PC-9 (cell line): Measurements from ENCODE around the gene DUSP16. TPM values are rescaled to one million over a fixed set of nuclear protein-coding genes. Genes with fewer than 3 reads are reported as not detected.

ENCODE experiments used
- BruUV-seq: library from RNA; stranded (reverse); fragments of 400-500 nt; replicated peaks from 2 replicates; lab custom pipeline; 2021; lab: Mats Ljungman, UMichigan
- CTCF ChIA-PET: fragments of 300-600 bp; sonication (Branson Sonifier 250); formaldehyde crosslinking; loops from one replicate; lab custom pipeline; 2022; ENCODE audit warnings: antibody characterized with exemption; lab: Charles Lee
- POLR2A ChIA-PET: fragments of 300-600 bp; sonication (Branson Sonifier 250); formaldehyde crosslinking; loops from one replicate; lab custom pipeline; 2022; ENCODE audit warnings: antibody characterized with exemption; ENCODE audit not compliant: unreplicated experiment; lab: Charles Lee
- DNase-seq, 2 experiments: peaks; one replicate each; pipeline versions ENCODE4 v3.0.0 to v3.0.0-alpha.2; 2015 to 2022; ENCODE audit warnings: mixed read lengths in 1 of 2
- H2AFZ ChIP-seq: fragments of 200-600 bp; sonication (generic); 2 replicates; pipeline ENCODE4 v1.8.1; 2017; ENCODE audit warnings: antibody characterized with exemption
- H3F3A ChIP-seq: fragments of 200-600 bp; sonication (generic); 2 replicates; pipeline ENCODE4 v1.8.1; 2017; ENCODE audit warnings: antibody characterized with exemption, mild to moderate bottlenecking, low read depth; ENCODE audit not compliant: insufficient read depth
- H3K27ac ChIP-seq: fragments of 200-600 bp; sonication (generic); 2 replicates; pipeline ENCODE4 v1.6.1; 2016; ENCODE audit warnings: mixed run types
- H3K27me3 ChIP-seq: fragments of 200-600 bp; sonication (generic); 2 replicates; pipeline ENCODE4 v1.6.1; 2016; ENCODE audit warnings: low read depth, mixed run types; ENCODE audit not compliant: insufficient read depth
- H3K36me3 ChIP-seq: fragments of 200-600 bp; sonication (generic); 2 replicates; pipeline ENCODE4 v1.6.1; 2016; ENCODE audit warnings: low read depth, mixed run types
- H3K4me1 ChIP-seq: fragments of 200-600 bp; sonication (generic); replicated peaks from 2 replicates; pipeline ENCODE4 v1.6.1; 2016; ENCODE audit warnings: mixed run types; ENCODE audit not compliant: insufficient read depth
- H3K4me2 ChIP-seq: fragments of 200-600 bp; sonication (generic); 2 replicates; pipeline ENCODE4 v1.6.1; 2017; ENCODE audit warnings: mixed run types
- H3K4me3 ChIP-seq: fragments of 200-600 bp; sonication (generic); 2 replicates; pipeline ENCODE4 v1.6.1; 2016; ENCODE audit warnings: mixed run types
- H3K79me2 ChIP-seq: fragments of 200-600 bp; sonication (generic); 2 replicates; pipeline ENCODE4 v1.6.1; 2017; ENCODE audit warnings: low read depth, mixed run types
- H3K9me2 ChIP-seq: fragments of 200-600 bp; sonication (generic); 2 replicates; pipeline ENCODE4 v1.8.1; 2017; ENCODE audit warnings: mild to moderate bottlenecking; ENCODE audit not compliant: insufficient read depth
- H3K9me3 ChIP-seq: fragments of 200-600 bp; sonication (generic); 2 replicates; pipeline ENCODE4 v1.8.1; 2016; ENCODE audit warnings: low read depth; ENCODE audit not compliant: insufficient read depth
- H4K20me1 ChIP-seq: fragments of 200-600 bp; sonication (generic); 2 replicates; pipeline ENCODE4 v1.8.1; 2017; ENCODE audit not compliant: insufficient read depth
- EZH2 ChIP-seq: fragments of 200-600 bp; sonication (generic); IDR thresholded peaks from 2 replicates; pipeline ENCODE4 v1.8.0; 2017; ENCODE audit warnings: antibody characterized with exemption, low read depth
- intact Hi-C: fragments of 100-400 bp; cut with micrococcal nuclease; formaldehyde crosslinking; loops from one replicate; pipeline ENCODE4 v1.10.0; 2022; ENCODE audit not compliant: unreplicated experiment
- total RNA-seq: library from RNA; stranded (reverse); gene quantifications from 2 replicates; pipeline ENCODE4 v1.2.3, GENCODE V29; 2021
- TF ChIP-seq, protein P1 (sequence below): fragments of 200-600 bp; sonication (generic); conservative IDR thresholded peaks from 2 replicates; pipeline ENCODE4 v1.6.1; 2017; ENCODE audit warnings: mixed run types, antibody characterized with exemption, mild to moderate bottlenecking, moderate library complexity

DUSP16 gene
- total RNA-seq, 1 experiment from 2014 or later: 24.8 TPM

DNA sequence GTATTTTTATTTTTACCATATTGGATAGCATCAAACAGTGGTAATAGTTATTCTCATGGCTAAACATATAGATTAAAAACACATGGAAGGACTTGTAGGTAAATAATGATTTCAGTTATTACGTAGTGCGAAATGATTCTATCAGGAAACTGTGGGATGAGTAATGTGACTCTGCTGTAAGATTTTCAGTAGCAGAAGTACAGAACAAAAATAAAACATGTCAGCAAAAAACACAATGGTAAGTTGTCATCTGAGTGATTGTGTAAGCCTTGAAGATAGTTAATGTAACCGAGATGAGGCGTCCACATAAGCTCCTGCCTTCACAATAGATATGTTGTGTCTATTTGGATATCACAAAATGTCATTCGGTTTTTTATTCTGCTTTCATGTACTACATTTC is 106.0 kb downstream of the DUSP16 start:
- BruUV-seq: no TSS peak
- Histone ChIP-seq H3K27ac (no peak overlapping the region), H3F3A (no peaks in the 10 kb centered on the region), H3K4me2 (no peak overlapping the region), H3K27me3 (no peaks in the 10 kb centered on the region), H2AFZ (no peak overlapping the region), H4K20me1 (0 out of 2 replicates have a peak, but pooled peaks cover 5% of the 10 kb centered on the region), H3K9me2 (no peaks in the 10 kb centered on the region), H3K4me1 (no peaks in the 10 kb centered on the region), H3K79me2 (no peaks in the 10 kb centered on the region), H3K9me3 (no peaks in the 10 kb centered on the region), H3K4me3 (no peak overlapping the region), H3K36me3 (no peaks in the 10 kb centered on the region)
- CTCF ChIA-PET: no interaction called here
- DNase-seq: no peak
- intact Hi-C loops: no loop called here
- POLR2A ChIA-PET: no interaction called here
- no peak for TF ChIP-seq EZH2
- TF ChIP-seq, protein P1, sequence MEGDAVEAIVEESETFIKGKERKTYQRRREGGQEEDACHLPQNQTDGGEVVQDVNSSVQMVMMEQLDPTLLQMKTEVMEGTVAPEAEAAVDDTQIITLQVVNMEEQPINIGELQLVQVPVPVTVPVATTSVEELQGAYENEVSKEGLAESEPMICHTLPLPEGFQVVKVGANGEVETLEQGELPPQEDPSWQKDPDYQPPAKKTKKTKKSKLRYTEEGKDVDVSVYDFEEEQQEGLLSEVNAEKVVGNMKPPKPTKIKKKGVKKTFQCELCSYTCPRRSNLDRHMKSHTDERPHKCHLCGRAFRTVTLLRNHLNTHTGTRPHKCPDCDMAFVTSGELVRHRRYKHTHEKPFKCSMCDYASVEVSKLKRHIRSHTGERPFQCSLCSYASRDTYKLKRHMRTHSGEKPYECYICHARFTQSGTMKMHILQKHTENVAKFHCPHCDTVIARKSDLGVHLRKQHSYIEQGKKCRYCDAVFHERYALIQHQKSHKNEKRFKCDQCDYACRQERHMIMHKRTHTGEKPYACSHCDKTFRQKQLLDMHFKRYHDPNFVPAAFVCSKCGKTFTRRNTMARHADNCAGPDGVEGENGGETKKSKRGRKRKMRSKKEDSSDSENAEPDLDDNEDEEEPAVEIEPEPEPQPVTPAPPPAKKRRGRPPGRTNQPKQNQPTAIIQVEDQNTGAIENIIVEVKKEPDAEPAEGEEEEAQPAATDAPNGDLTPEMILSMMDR: no peak

DNA sequence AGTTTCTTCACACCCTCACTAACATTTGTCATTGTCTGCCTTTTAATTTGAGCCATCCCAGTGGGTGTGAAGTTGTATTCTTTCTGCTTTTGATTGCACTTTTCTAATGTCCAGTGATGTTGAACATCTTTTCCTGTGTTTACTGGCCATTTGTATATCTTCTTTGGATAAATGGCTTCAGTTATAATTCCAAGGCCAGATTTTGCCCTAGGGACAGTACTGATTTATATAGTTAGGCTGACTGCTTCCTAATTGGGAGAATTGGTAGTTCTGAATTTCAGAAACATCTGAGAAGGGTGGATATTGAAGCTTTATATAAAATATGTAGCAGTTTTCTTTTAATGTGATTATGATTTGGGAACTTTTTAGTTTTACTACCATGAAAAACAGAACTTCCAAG is 108.3 kb downstream of the DUSP16 start:
- Histone ChIP-seq H3K9me3 (no peaks in the 10 kb centered on the region), H4K20me1 (0 out of 2 replicates have a peak, but pooled peaks cover 5% of the 10 kb centered on the region), H3K4me1 (peaks cover 12% of the 10 kb centered on the region), H3K27me3 (no peaks in the 10 kb centered on the region), H3K27ac (no peak overlapping the region), H3K4me3 (no peak overlapping the region), H3K79me2 (no peaks in the 10 kb centered on the region), H3K9me2 (no peaks in the 10 kb centered on the region), H2AFZ (no peak overlapping the region), H3K36me3 (no peaks in the 10 kb centered on the region), H3K4me2 (no peak overlapping the region), H3F3A (peaks cover 7% of the 10 kb centered on the region)
- TF ChIP-seq EZH2: no peak
- TF ChIP-seq, protein P1: no peak
- CTCF ChIA-PET: no interaction called here
- BruUV-seq: no TSS peak
- intact Hi-C loops: no loop called here
- no peak for DNase-seq
- POLR2A ChIA-PET: no interaction called here

DNA sequence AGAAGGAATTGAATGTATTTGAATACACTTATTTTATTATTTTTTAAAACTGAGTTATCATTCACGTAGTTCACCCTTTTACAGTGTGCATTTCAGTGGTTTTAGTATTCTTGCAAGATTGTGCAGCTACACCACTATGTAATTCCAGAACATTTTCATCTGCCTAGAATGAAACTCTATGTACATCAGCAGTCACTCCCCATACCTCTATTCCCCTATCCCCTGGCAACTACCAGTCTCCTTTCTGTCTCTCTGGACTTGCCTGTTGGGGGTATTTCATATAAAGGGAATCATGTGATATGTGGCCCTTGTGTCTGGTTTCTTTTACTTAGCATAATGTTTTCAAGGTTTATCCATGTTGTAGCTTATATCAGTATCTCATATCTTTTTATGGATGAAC is 109.0 kb downstream of the DUSP16 start:
- intact Hi-C loops: no loop called here
- TF ChIP-seq, protein P1: no peak
- no peak for TF ChIP-seq EZH2
- CTCF ChIA-PET: no interaction called here

More for the DNA sequence above, 109.0 kb downstream of the DUSP16 start:
- no peak for DNase-seq
- H3K4me3 ChIP-seq: no peak overlapping the region
- peaks cover 17% of the 10 kb centered on the region for H3K4me1 ChIP-seq
- no peak overlapping the region for H3K4me2 ChIP-seq
- no TSS peak for BruUV-seq
- POLR2A ChIA-PET: no interaction called here
- 0 out of 2 replicates have a peak, but pooled peaks cover 5% of the 10 kb centered on the region for H4K20me1 ChIP-seq
- H3K36me3 ChIP-seq: no peaks in the 10 kb centered on the region
- H3K9me3 ChIP-seq: no peaks in the 10 kb centered on the region
- no peak overlapping the region for H2AFZ ChIP-seq
- no peaks in the 10 kb centered on the region for H3K27me3 ChIP-seq
- no peaks in the 10 kb centered on the region for H3K9me2 ChIP-seq
- H3K27ac ChIP-seq: no peak overlapping the region
- peaks cover 11% of the 10 kb centered on the region for H3F3A ChIP-seq
- H3K79me2 ChIP-seq: no peaks in the 10 kb centered on the region
